GM19463 (cell line): ENCODE measurements around the gene FOXP1.
A peak's percentile ranks its signal among the peaks of the same experiment; 100 is the strongest.

Source experiments
- ATAC-seq: cut with Tn5 transposase; IDR thresholded peaks from one replicate; pipeline ENCODE4 v1.9.1; 2021; ENCODE audit warnings: mild to moderate bottlenecking, moderate library complexity; ENCODE audit not compliant: unreplicated experiment

Gene FOXP1

GRCh38 chr3:71316066-71316777 is 267.3 kb downstream of the FOXP1 start:
- ATAC-seq = no peak

GRCh38 chr3:71315431-71315830 is 268.1 kb downstream of the FOXP1 start:
- no peak for ATAC-seq

- ATAC-seq = no peak
Observed at GRCh38 chr3:71313844-71314243, 269.7 kb downstream of the FOXP1 start.

- ATAC-seq = no peak
Observed at GRCh38 chr3:71312461-71312860, 271.1 kb downstream of the FOXP1 start.

GRCh38 chr3:71311661-71312046 is 271.9 kb downstream of the FOXP1 start:
- ATAC-seq = no peak

- ATAC-seq = no peak
Observed at GRCh38 chr3:71310980-71311660, 272.4 kb downstream of the FOXP1 start.

- ATAC-seq = no peak
Observed at GRCh38 chr3:71310359-71310979, 273.1 kb downstream of the FOXP1 start.

GRCh38 chr3:71309886-71310285 is 273.6 kb downstream of the FOXP1 start:
- ATAC-seq = no peak

GRCh38 chr3:71309342-71309741 is 274.2 kb downstream of the FOXP1 start:
- no peak for ATAC-seq

- no peak for ATAC-seq
Observed at GRCh38 chr3:71308836-71309235, 274.7 kb downstream of the FOXP1 start.

- ATAC-seq = no peak
Observed at GRCh38 chr3:71307991-71308697, 275.4 kb downstream of the FOXP1 start.

- ATAC-seq = no peak
Observed at GRCh38 chr3:71305231-71306206, 278.0 kb downstream of the FOXP1 start.

GRCh38 chr3:71304684-71305083 is 278.8 kb downstream of the FOXP1 start:
- no peak for ATAC-seq

- ATAC-seq = no peak
Observed at GRCh38 chr3:71304247-71304646, 279.3 kb downstream of the FOXP1 start.

- no peak for ATAC-seq
Observed at GRCh38 chr3:71303627-71304200, 279.8 kb downstream of the FOXP1 start.

GRCh38 chr3:71302604-71303003 is 280.9 kb downstream of the FOXP1 start:
- ATAC-seq = no peak

- ATAC-seq = peak; percentile 66
Observed at GRCh38 chr3:71300951-71301393, 282.6 kb downstream of the FOXP1 start.

GRCh38 chr3:71299160-71299559 is 284.4 kb downstream of the FOXP1 start:
- no peak for ATAC-seq

GRCh38 chr3:71294919-71295318 is 288.6 kb downstream of the FOXP1 start:
- ATAC-seq = no peak

GRCh38 chr3:71290301-71290700 is 293.2 kb downstream of the FOXP1 start:
- no peak for ATAC-seq
